IMR-90 (cell line): ENCODE measurements around the gene FAM171A1. TPM values are rescaled to one million over a fixed set of nuclear protein-coding genes. Genes with fewer than 3 reads are reported as not detected.

ENCODE experiments used
- ATAC-seq: fragments of 200-7000 bp; cut with Tn5 transposase; 2 replicates; pipeline ENCODE4 v1.9.1; 2020; ENCODE audit warnings: low read depth, mild to moderate bottlenecking, moderate library complexity
- BruUV-seq: library from RNA; stranded (reverse); fragments of 400-500 nt; replicated peaks from 2 replicates; lab custom pipeline; 2021; lab: Mats Ljungman, UMichigan
- CTCF ChIA-PET: fragments of 300-600 bp; formaldehyde crosslinking; extraction: SDS; loops from one replicate; lab custom pipeline; 2021; ENCODE audit warnings: antibody characterized with exemption; lab: Yijun Ruan, JAX
- POLR2A ChIA-PET: fragments of 300-600 bp; sonication (Branson Sonifier 250); formaldehyde crosslinking; loops from one replicate; lab custom pipeline; 2022; ENCODE audit warnings: antibody characterized with exemption; ENCODE audit not compliant: unreplicated experiment; lab: Charles Lee
- DNase-seq: peaks from one replicate; pipeline ENCODE4 v3.0.0; 2013
- H2AFZ ChIP-seq: replicated peaks from 2 replicates; pipeline ENCODE3; 2013; ENCODE audit warnings: low read length, mild to moderate bottlenecking; ENCODE audit not compliant: poor library complexity
- H2AK5ac ChIP-seq: 2 replicates; pipeline ENCODE4 v1.6.1; 2013; ENCODE audit warnings: low read depth, low read length, inconsistent platforms
- H2AK9ac ChIP-seq: replicated peaks from 2 replicates; pipeline ENCODE3; 2013; ENCODE audit warnings: mild to moderate bottlenecking, low read depth, low read length, moderate library complexity; ENCODE audit not compliant: poor library complexity
- H2BK120ac ChIP-seq: 2 replicates; pipeline ENCODE4 v1.6.1; 2013; ENCODE audit warnings: low read depth, low read length, inconsistent platforms
- H2BK15ac ChIP-seq: 3 replicates; pipeline ENCODE4 v1.6.1; 2013; ENCODE audit warnings: low read depth, low read length, inconsistent platforms
- H2BK20ac ChIP-seq: 2 replicates; pipeline ENCODE4 v1.6.1; 2013; ENCODE audit warnings: low read depth, mild to moderate bottlenecking, inconsistent platforms, low read length, moderate library complexity
- H2BK5ac ChIP-seq: 2 replicates; pipeline ENCODE4 v1.6.1; 2013; ENCODE audit warnings: mild to moderate bottlenecking, low read depth, low read length, inconsistent platforms; ENCODE audit not compliant: poor library complexity, severe bottlenecking
- H3K14ac ChIP-seq: replicated peaks from 2 replicates; pipeline ENCODE4 v1.6.1; 2013; ENCODE audit warnings: low read depth, low read length, inconsistent platforms
- H3K18ac ChIP-seq: 2 replicates; pipeline ENCODE4 v1.6.1; 2013; ENCODE audit warnings: low read depth, low read length, control low read depth
- H3K23ac ChIP-seq: 2 replicates; pipeline ENCODE4 v1.6.1; 2013; ENCODE audit warnings: low read depth, low read length, inconsistent platforms
- H3K27ac ChIP-seq: 2 replicates; pipeline ENCODE4 v1.5.1; 2013; ENCODE audit warnings: mild to moderate bottlenecking, control low read depth, low read length; ENCODE audit not compliant: insufficient read depth
- H3K27me3 ChIP-seq: 2 replicates; pipeline ENCODE4 v1.6.1; 2013; ENCODE audit warnings: low read length; ENCODE audit not compliant: control insufficient read depth, insufficient read depth
- H3K36me3 ChIP-seq: 2 replicates; pipeline ENCODE4 v1.6.1; 2013; ENCODE audit warnings: low read length, mixed read lengths; ENCODE audit not compliant: control insufficient read depth, insufficient read depth
- H3K4ac ChIP-seq: 2 replicates; pipeline ENCODE4 v1.6.1; 2013; ENCODE audit warnings: low read depth, low read length, inconsistent platforms
- H3K4me1 ChIP-seq: 2 replicates; pipeline ENCODE4 v1.6.1; 2013; ENCODE audit warnings: low read length, mixed read lengths; ENCODE audit not compliant: control insufficient read depth, insufficient read depth
- H3K4me2 ChIP-seq: 2 replicates; pipeline ENCODE4 v1.6.1; 2013; ENCODE audit warnings: low read depth, mild to moderate bottlenecking, control low read depth, low read length, moderate library complexity
- H3K4me3 ChIP-seq: 2 replicates; pipeline ENCODE4 v1.5.1; 2013; ENCODE audit warnings: low read depth, mild to moderate bottlenecking, control low read depth, low read length, moderate library complexity; ENCODE audit not compliant: insufficient read depth
- H3K56ac ChIP-seq: 2 replicates; pipeline ENCODE4 v1.6.1; 2013; ENCODE audit warnings: low read length, inconsistent platforms; ENCODE audit not compliant: insufficient read depth; ENCODE audit errors: extremely low read depth
- H3K79me1 ChIP-seq, 2 experiments: 2 replicates each; pipeline ENCODE4 v1.6.1; 2013; ENCODE audit warnings: low read length in 2 of 2, inconsistent platforms in 1 of 2, low read depth in 1 of 2
- H3K9ac ChIP-seq: 2 replicates; pipeline ENCODE4 v1.6.1; 2013; ENCODE audit warnings: low read depth, low read length, control low read depth
- H3K9me1 ChIP-seq: 2 replicates; pipeline ENCODE4 v1.6.1; 2013; ENCODE audit warnings: low read length, inconsistent platforms; ENCODE audit not compliant: insufficient read depth
- H3K9me3 ChIP-seq: 2 replicates; pipeline ENCODE4 v1.6.1; 2013; ENCODE audit warnings: low read length; ENCODE audit not compliant: control insufficient read depth, insufficient read depth
- H4K20me1 ChIP-seq: 2 replicates; pipeline ENCODE4 v1.6.1; 2013; ENCODE audit warnings: low read length, inconsistent platforms; ENCODE audit not compliant: insufficient read depth
- H4K5ac ChIP-seq: 2 replicates; pipeline ENCODE4 v1.6.1; 2013; ENCODE audit warnings: mild to moderate bottlenecking, low read depth, low read length, control low read depth
- H4K8ac ChIP-seq, 2 experiments: 2 replicates each; pipeline ENCODE4 v1.6.1; 2013; ENCODE audit warnings: low read depth in 2 of 2, low read length in 2 of 2, control low read depth in 1 of 2, inconsistent platforms in 1 of 2
- H4K91ac ChIP-seq: 2 replicates; pipeline ENCODE4 v1.6.1; 2013; ENCODE audit warnings: low read depth, low read length, inconsistent platforms; ENCODE audit not compliant: insufficient read depth
- BHLHE40 ChIP-seq: fragments of 150-350 bp; IDR thresholded peaks from 2 replicates; pipeline ENCODE4 v1.6.1; 2016; ENCODE audit warnings: mild to moderate bottlenecking, low read depth, low read length
- CEBPB ChIP-seq: IDR thresholded peaks from 2 replicates; pipeline ENCODE4 v1.6.1; 2012; ENCODE audit warnings: low read depth, low read length, improper control_type of control experiment
- CHD1 ChIP-seq: IDR thresholded peaks from 2 replicates; pipeline ENCODE4 v1.6.1; 2012; ENCODE audit warnings: low read depth, low read length, improper control_type of control experiment
- FOS ChIP-seq: fragments of 150-350 bp; IDR thresholded peaks from 2 replicates; pipeline ENCODE4 v1.6.1; 2016; ENCODE audit warnings: low read depth, low read length
- MAFK ChIP-seq: IDR thresholded peaks from 2 replicates; pipeline ENCODE4 v1.6.1; 2012; ENCODE audit warnings: low read depth, low read length, improper control_type of control experiment
- MAZ ChIP-seq: IDR thresholded peaks from 2 replicates; pipeline ENCODE4 v1.6.1; 2012; ENCODE audit warnings: low read depth, mild to moderate bottlenecking, low read length, improper control_type of control experiment, moderate library complexity, borderline replicate concordance
- MXI1 ChIP-seq: IDR thresholded peaks from 2 replicates; pipeline ENCODE4 v1.6.1; 2012; ENCODE audit warnings: low read depth, mild to moderate bottlenecking, low read length, moderate library complexity, borderline replicate concordance
- NFE2L2 ChIP-seq: fragments of 150-350 bp; IDR thresholded peaks from 2 replicates; pipeline ENCODE4 v1.6.1; 2016; ENCODE audit warnings: low read depth, mild to moderate bottlenecking, low read length
- POLR2A ChIP-seq: IDR thresholded peaks from 2 replicates; pipeline ENCODE4 v1.6.1; 2012; ENCODE audit warnings: mild to moderate bottlenecking, low read depth, low read length
- RAD21 ChIP-seq: IDR thresholded peaks from 2 replicates; pipeline ENCODE4 v1.6.1; 2012; ENCODE audit warnings: low read length, improper control_type of control experiment
- RCOR1 ChIP-seq: IDR thresholded peaks from 2 replicates; pipeline ENCODE4 v1.6.1; 2012; ENCODE audit warnings: mild to moderate bottlenecking, low read length, improper control_type of control experiment; ENCODE audit not compliant: insufficient replicate concordance
- RFX5 ChIP-seq: IDR thresholded peaks from 2 replicates; pipeline ENCODE4 v1.8.0; 2012; ENCODE audit warnings: low read depth, mild to moderate bottlenecking, low read length, moderate library complexity
- SMC3 ChIP-seq: fragments of 150-350 bp; IDR thresholded peaks from 2 replicates; pipeline ENCODE4 v1.6.1; 2016; ENCODE audit warnings: low read depth, mild to moderate bottlenecking, antibody characterized with exemption, low read length, moderate library complexity
- WGBS, 2 experiments: methylation state at CpG; one replicate each; pipeline versions ENCODE4 v1.1.5 to v1.1.7; 2013; ENCODE audit warnings: missing lambda C conversion rate in 2 of 2; ENCODE audit not compliant: insufficient read length in 1 of 2; ENCODE audit errors: extremely low coverage in 2 of 2; 5-methylcytosine and 5-hydroxymethylcytosine counted together
- dilution Hi-C: fragments of 300-500 bp; cut with HindIII; formaldehyde crosslinking; loops from one replicate; pipeline ENCODE4 v1.14.3; 2018; ENCODE audit warnings: low sequenced_read_pairs; ENCODE audit not compliant: unreplicated experiment
- in situ Hi-C: fragments of 300-500 bp; cut with MboI; formaldehyde crosslinking; loops from 3 replicates; pipeline ENCODE4 v1.14.3; 2019; ENCODE audit warnings: low sequenced_read_pairs, inconsistent platforms, mixed read lengths
- intact Hi-C: fragments of 100-400 bp; cut with micrococcal nuclease; formaldehyde crosslinking; loops from 2 replicates; pipeline ENCODE4 v1.10.0; 2022
- polyA plus RNA-seq, 3 experiments: library from polyadenylated mRNA; depleted of rRNA; stranded (reverse); fragments of >200 nt; gene quantifications; 2 replicates each; pipeline ENCODE4 v1.2.3, GENCODE V29; 2012; ENCODE audit warnings: low replicate concordance in 1 of 3
- total RNA-seq: library from RNA; depleted of rRNA; stranded (reverse); fragments of >200 nt; gene quantifications from 2 replicates; pipeline ENCODE4 v1.2.3, GENCODE V29; 2012
- TF ChIP-seq, protein P1 (sequence below): fragments of 150-350 bp; IDR thresholded peaks from 2 replicates; pipeline ENCODE4 v1.6.1; 2016; ENCODE audit warnings: low read depth, mild to moderate bottlenecking, low read length, moderate library complexity, borderline replicate concordance
- TF ChIP-seq, protein P2 (sequence below): conservative IDR thresholded peaks from 2 replicates; pipeline ENCODE4 v1.5.1; 2012; ENCODE audit warnings: mild to moderate bottlenecking, low read depth, low read length, improper control_type of control experiment
- TF ChIP-seq, protein P3 (sequence below): fragments of 150-350 bp; IDR thresholded peaks from 2 replicates; pipeline ENCODE4 v1.6.1; 2017; ENCODE audit warnings: mild to moderate bottlenecking, antibody characterized with exemption, low read length, low read depth

The FAM171A1 gene
- total and polyA plus RNA-seq, 2 of the 4 experiments (the other 2 are of a cell fraction): 20.3 to 30.6 TPM

DNA sequence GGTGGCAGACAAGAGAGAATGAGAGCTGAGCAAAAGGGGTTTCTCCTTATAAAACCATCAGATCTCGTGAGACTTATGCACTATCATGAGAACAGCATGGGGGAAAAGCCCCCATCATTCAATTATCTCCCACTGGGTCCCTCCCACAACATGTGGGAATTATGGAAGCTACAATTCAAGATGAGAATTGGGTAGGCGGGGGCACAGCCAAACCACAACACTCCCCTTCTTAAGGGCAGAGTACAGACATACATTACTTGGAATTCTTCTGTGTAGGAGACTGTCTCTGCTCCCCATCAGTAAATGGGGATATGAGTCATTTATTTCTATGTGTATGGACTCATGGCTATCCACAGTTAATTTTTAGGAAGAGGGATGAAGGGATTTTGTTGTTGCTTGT lies 31.2 kb downstream of the FAM171A1 start:
- Histone ChIP-seq H3K4me3 (no peak overlapping the region), H4K20me1 (peaks cover 26% of the 10 kb centered on the region), H3K18ac (no peak overlapping the region), H3K14ac (no peak overlapping the region), H2BK20ac (no peak overlapping the region), H4K5ac (no peak overlapping the region), H3K4ac (no peak overlapping the region), H3K27me3 (peaks cover 8% of the 10 kb centered on the region; the same call in 1 of the 2 replicates), H2BK5ac (no peak overlapping the region), H2AK9ac (no peak overlapping the region), H3K4me1 (peaks cover 1% of the 10 kb centered on the region; the same call in 1 of the 2 replicates), H2AK5ac (no peak overlapping the region), H3K4me2 (no peak overlapping the region), H3K9ac (no peak overlapping the region), H2BK120ac (no peak overlapping the region), H4K8ac (no peak overlapping the region), H3K9me3 (no peaks in the 10 kb centered on the region), H2AFZ (no peak overlapping the region), H3K27ac (no peak overlapping the region), H4K91ac (no peak overlapping the region), H3K36me3 (no peaks in the 10 kb centered on the region), H3K23ac (no peak overlapping the region), H3K9me1 (no peaks in the 10 kb centered on the region; the same call in none of the 2 replicates), H3K79me1 (peaks cover 14 to 49% of the 10 kb centered on the region in 2 experiments), H3K56ac (no peak overlapping the region), H2BK15ac (no peak overlapping the region)
- ChIA-PET POLR2A (no interaction called here), CTCF (no interaction called here)
- dilution Hi-C loops (no loop called here), in situ Hi-C loops (no loop called here), intact Hi-C loops (no loop called here)
- no CpG with 5 or more reads among the region's 2 CpGs for WGBS, 2 experiments
- BruUV-seq: no TSS peak
- no peak for TF ChIP-seq RFX5
- no peak for TF ChIP-seq NFE2L2
- no peak for TF ChIP-seq CHD1
- no peak for TF ChIP-seq RCOR1
- TF ChIP-seq MAFK: no peak
- TF ChIP-seq RAD21: no peak
- no peak for TF ChIP-seq MAZ
- TF ChIP-seq, protein P1, sequence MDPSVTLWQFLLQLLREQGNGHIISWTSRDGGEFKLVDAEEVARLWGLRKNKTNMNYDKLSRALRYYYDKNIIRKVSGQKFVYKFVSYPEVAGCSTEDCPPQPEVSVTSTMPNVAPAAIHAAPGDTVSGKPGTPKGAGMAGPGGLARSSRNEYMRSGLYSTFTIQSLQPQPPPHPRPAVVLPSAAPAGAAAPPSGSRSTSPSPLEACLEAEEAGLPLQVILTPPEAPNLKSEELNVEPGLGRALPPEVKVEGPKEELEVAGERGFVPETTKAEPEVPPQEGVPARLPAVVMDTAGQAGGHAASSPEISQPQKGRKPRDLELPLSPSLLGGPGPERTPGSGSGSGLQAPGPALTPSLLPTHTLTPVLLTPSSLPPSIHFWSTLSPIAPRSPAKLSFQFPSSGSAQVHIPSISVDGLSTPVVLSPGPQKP: no peak
- no peak for TF ChIP-seq SMC3
- no peak for TF ChIP-seq POLR2A
- TF ChIP-seq, protein P2, sequence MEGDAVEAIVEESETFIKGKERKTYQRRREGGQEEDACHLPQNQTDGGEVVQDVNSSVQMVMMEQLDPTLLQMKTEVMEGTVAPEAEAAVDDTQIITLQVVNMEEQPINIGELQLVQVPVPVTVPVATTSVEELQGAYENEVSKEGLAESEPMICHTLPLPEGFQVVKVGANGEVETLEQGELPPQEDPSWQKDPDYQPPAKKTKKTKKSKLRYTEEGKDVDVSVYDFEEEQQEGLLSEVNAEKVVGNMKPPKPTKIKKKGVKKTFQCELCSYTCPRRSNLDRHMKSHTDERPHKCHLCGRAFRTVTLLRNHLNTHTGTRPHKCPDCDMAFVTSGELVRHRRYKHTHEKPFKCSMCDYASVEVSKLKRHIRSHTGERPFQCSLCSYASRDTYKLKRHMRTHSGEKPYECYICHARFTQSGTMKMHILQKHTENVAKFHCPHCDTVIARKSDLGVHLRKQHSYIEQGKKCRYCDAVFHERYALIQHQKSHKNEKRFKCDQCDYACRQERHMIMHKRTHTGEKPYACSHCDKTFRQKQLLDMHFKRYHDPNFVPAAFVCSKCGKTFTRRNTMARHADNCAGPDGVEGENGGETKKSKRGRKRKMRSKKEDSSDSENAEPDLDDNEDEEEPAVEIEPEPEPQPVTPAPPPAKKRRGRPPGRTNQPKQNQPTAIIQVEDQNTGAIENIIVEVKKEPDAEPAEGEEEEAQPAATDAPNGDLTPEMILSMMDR: no peak
- TF ChIP-seq BHLHE40: no peak
- TF ChIP-seq CEBPB: no peak
- TF ChIP-seq FOS: no peak
- TF ChIP-seq, protein P3, sequence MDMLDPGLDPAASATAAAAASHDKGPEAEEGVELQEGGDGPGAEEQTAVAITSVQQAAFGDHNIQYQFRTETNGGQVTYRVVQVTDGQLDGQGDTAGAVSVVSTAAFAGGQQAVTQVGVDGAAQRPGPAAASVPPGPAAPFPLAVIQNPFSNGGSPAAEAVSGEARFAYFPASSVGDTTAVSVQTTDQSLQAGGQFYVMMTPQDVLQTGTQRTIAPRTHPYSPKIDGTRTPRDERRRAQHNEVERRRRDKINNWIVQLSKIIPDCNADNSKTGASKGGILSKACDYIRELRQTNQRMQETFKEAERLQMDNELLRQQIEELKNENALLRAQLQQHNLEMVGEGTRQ: no peak
- TF ChIP-seq MXI1: no peak
- DNase-seq: no peak
- no peak for ATAC-seq
